GM12892 (cell line): ENCODE results near the gene ARHGAP21. TPM values are rescaled to one million over a fixed set of nuclear protein-coding genes. Genes with fewer than 3 reads are reported as not detected.
"Not testable (repeated sequence)": the region's sequence is repeated elsewhere in the genome, so short reads cannot be mapped to it uniquely, and the experiment has no call there.

Source experiments
- DNase-seq: peaks from one replicate; pipeline ENCODE4 v3.0.0; 2011; ENCODE audit not compliant: insufficient read length
- FAIRE-seq: peaks from 2 replicates; lab custom pipeline; 2011; peaks lifted over from hg19 to GRCh38; lab: Jason Lieb, UNC
- POLR2A ChIP-seq: IDR thresholded peaks from 2 replicates; pipeline ENCODE4 v1.6.1; 2011; ENCODE audit warnings: low read depth, low read length, control low read depth
- POLR2AphosphoS5 ChIP-seq: IDR thresholded peaks from 2 replicates; pipeline ENCODE4 v1.6.1; 2011; ENCODE audit warnings: low read depth, low read length, control low read depth
- TAF1 ChIP-seq: IDR thresholded peaks from 2 replicates; pipeline ENCODE4 v1.6.1; 2011; ENCODE audit warnings: low read depth, mild to moderate bottlenecking, control low read depth, low read length, borderline replicate concordance
- polyA plus RNA-seq: library from polyadenylated mRNA; unstranded; fragments of >200 nt; gene quantifications from one replicate; pipeline ENCODE4 v1.2.1, GENCODE V29; 2012; ENCODE audit warnings: missing spikeins, inconsistent platforms; ENCODE audit not compliant: missing spikeins

Gene ARHGAP21
- polyA plus RNA-seq = 13.6 TPM

GRCh38 chr10:24723788-24724380, at the start of gene ARHGAP21:
ARHGAP21 (minus strand) TSS chr10:24723887; CDS start chr10:24721899, 1,988 bp downstream.
- no peak for FAIRE-seq
- TF ChIP-seq POLR2AphosphoS5 = no peak
- TF ChIP-seq TAF1 = no peak
- no peak; the same call in 1 of the 2 replicates for TF ChIP-seq POLR2A

GRCh38 chr10:24771943-24772694, 48.4 kb upstream of the ARHGAP21 start:
- FAIRE-seq (no peak), DNase-seq (no peak)
- TF ChIP-seq TAF1 (no peak), POLR2AphosphoS5 (no peak), POLR2A (no peak)

More at GRCh38 chr10:24723788-24724380, at the start of gene ARHGAP21:
- peak; percentile 37 for DNase-seq

DNA sequence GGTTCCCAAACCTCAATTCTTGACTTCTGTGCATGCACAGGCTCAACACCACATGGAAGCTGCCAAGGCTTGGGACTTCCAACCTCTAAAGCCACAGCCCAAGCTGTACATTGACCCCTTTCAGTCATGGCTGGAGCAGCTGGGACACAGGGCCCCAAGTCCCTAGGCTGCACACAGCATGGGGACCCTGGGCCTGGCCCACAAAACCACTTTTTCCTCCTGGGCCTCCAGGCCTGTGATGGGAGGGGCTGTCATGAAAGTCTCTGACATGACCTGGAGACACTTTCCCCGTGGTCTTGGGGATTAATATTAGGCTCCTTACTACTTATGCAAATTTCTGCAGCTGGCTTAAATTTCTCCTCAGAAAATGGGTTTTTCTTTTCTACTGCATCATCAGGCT, 41.3 kb upstream of the ARHGAP21 start:
- not testable (repeated sequence) for DNase-seq, FAIRE-seq

GRCh38 chr10:24762966-24763623, 39.4 kb upstream of the ARHGAP21 start:
- DNase-seq (no peak), FAIRE-seq (no peak)

GRCh38 chr10:24762161-24762924, 38.7 kb upstream of the ARHGAP21 start:
- DNase-seq = no peak

More at GRCh38 chr10:24762966-24763623, 39.4 kb upstream of the ARHGAP21 start:
- TF ChIP-seq TAF1 (no peak), POLR2A (no peak), POLR2AphosphoS5 (no peak)

GRCh38 chr10:24759672-24760071, 36.0 kb upstream of the ARHGAP21 start:
- no peak for TF ChIP-seq TAF1
- no peak for DNase-seq
- no peak for FAIRE-seq

More at GRCh38 chr10:24762161-24762924, 38.7 kb upstream of the ARHGAP21 start:
- no peak for TF ChIP-seq POLR2A
- no peak for TF ChIP-seq TAF1
- no peak for TF ChIP-seq POLR2AphosphoS5
- no peak for FAIRE-seq

GRCh38 chr10:24758254-24758653, 34.6 kb upstream of the ARHGAP21 start:
- not testable (repeated sequence) for FAIRE-seq, DNase-seq

- DNase-seq (no peak), FAIRE-seq (no peak)
- no peak for TF ChIP-seq POLR2A
- TF ChIP-seq TAF1 = no peak
- TF ChIP-seq POLR2AphosphoS5 = no peak
Observed at GRCh38 chr10:24756283-24756682, 32.6 kb upstream of the ARHGAP21 start.

- TF ChIP-seq POLR2AphosphoS5 (no peak), POLR2A (no peak), TAF1 (no peak)
- DNase-seq = no peak
- FAIRE-seq = no peak
Observed at GRCh38 chr10:24751716-24752115, 28.0 kb upstream of the ARHGAP21 start.

DNA sequence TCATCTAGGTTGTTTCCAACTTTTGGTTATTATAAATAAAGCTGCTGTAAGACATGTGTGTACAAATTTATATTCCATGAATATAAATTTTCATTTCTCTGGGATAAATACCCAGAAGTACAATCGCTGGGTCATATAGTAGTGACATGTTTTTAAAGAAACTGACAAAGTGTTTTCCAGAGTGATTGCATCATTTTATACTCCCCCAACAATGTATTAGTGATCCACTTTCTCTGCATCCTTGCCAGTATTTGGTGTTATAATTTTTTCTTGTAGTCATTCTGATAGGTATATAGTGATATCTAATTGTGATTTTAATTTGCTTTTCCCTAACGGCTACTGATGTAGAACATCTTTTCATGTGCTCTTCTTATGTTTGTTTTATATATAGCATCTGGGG, 27.0 kb upstream of the ARHGAP21 start:
- TF ChIP-seq POLR2A (no peak), TAF1 (no peak), POLR2AphosphoS5 (no peak)
- FAIRE-seq = no peak

GRCh38 chr10:24748214-24748613, 24.5 kb upstream of the ARHGAP21 start:
- no peak for DNase-seq
- FAIRE-seq = no peak
- TF ChIP-seq TAF1 (no peak), POLR2AphosphoS5 (no peak), POLR2A (no peak)

More for the DNA sequence above, 27.0 kb upstream of the ARHGAP21 start:
- no peak for DNase-seq

GRCh38 chr10:24744946-24745345, 21.3 kb upstream of the ARHGAP21 start:
- no peak for TF ChIP-seq POLR2AphosphoS5
- TF ChIP-seq POLR2A = no peak
- no peak for TF ChIP-seq TAF1
- DNase-seq (no peak), FAIRE-seq (peak; percentile 21)
